GM19023 (cell line): ENCODE data around the gene CCDC3.

Source experiments
- ATAC-seq: cut with Tn5 transposase; IDR thresholded peaks from one replicate; pipeline ENCODE4 v1.9.1; 2021; ENCODE audit warnings: mild to moderate bottlenecking, moderate library complexity; ENCODE audit not compliant: unreplicated experiment

The CCDC3 gene

DNA sequence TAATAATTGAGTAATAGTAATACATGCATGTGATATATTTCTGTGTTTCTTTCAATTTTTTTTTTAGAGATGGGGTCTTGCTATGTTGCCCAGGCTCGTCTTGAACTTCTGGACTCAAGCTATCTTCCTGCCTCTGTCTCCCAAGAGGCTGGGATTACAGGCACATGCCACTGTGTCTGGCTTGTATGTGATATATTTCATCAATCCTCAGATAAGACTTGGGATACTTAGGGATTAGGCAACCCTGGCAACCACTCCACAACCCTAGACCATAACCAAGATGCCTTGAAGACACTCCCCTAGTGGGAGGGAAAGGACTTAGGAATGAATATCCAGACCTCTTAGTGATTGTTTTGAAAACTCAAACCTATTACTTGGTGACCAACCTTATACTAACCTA, 154.8 kb downstream of the CCDC3 start:
- ATAC-seq: no peak
